NCI-H2081 (cell line): ENCODE results near the gene RNF145.
"Not testable (repeated sequence)": the region's sequence is repeated elsewhere in the genome, so short reads cannot be mapped to it uniquely, and the experiment has no call there.

Experiments used
- DNase-seq, 2 experiments: peaks; one replicate each; lab custom pipeline; 2025; lab: John Stamatoyannopoulos, UW

The RNF145 gene

DNA sequence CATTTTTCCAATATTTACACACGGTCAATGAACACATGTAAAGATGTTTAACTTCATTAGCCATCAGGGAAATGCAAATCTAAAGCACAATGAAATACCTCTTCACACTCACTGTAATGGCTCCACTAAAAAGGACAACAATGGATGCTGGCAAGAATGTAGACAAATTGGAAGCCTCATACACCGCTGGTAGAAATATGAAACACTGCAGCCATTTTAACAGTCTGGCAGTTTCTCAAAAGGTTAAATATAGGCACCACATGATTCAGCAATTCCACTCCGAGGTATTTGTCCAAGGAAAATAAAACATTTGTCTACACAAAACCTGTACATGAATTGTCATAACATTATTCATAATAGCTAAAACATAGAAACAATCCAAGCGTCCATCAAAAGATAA lies 20.0 kb downstream of the RNF145 start:
- DNase-seq: peak; percentile 22 to 67

DNA sequence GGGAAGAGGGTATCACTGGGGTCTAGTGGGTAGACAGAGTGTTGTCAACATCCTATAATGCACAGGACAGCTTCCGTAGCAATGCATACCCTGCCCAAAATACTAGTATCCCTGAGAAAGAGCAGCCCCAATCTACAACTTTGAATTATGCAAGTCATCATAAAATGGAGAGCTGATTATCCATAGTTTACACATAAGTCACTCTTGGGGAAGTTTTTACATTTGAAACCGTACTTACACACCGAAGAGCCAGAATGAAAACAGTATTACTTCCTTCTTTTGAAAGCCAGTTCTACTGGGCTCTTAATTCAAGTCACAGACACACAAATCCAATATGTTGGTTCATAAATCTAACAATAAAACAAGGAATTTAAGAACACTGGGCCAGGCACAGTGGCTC lies 21.6 kb downstream of the RNF145 start:
- DNase-seq: no peak

DNA sequence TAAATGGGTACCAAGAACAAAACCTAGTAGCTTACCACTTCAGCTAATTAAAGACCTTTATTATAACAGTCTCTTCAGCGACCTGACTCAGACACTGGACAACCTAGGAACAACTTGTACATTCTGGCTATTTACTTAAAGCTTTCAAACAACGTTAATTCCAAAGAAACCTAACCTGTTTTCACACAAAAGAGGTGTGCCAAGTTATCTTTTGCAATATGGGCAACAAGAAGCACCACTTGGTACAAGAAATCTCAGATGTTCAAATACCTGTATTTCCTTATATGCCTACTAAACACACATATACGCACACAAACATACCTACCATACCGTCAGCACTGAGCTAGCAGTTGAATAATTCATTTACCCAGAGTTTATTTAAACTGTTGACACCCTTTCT lies 23.0 kb downstream of the RNF145 start:
- no peak for DNase-seq

DNA sequence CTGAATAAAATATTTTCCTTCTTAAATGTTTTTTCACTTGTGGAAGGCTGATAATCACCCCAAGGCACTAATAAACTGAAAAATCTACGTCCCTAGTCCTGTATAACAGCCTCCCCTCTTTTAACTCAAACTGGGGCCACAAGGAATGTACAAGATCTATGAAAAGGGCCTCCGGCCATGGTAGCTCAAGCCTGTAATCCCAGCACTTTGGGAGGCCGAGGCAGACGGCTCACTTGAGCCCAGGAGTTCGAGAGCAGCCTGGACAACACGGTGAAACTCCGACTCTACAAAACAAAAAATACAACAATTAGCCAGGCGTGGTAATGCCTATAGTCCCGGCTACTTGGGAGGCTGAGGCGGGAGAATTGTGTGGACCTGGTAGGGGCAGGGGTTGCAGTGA lies 23.6 kb downstream of the RNF145 start:
- DNase-seq: no peak

DNA sequence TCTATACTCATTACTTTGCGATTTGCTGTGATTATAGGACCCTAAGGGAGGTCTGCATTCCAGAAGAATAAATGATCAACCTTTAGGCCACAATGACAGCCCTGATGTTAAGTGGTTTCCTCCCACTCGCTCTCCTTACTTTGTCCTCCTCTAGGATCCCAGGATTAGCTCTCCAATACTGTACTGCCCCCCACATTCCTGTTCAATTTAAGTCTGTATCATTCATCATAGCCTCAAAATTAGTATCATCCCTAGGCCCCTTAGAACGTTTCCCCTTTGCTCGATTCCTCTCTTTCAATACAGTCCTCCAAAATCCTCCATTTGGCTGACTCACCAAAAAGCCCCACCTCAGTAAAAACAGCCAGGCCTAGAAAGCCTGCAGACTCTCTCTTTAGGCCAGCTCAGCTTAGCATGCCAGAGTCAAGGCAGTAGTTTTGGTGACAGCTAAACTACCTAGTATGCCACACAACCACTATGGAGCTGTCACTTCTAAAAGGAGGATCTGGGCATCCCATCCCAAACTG lies 24.4 kb downstream of the RNF145 start:
- DNase-seq: no peak

DNA sequence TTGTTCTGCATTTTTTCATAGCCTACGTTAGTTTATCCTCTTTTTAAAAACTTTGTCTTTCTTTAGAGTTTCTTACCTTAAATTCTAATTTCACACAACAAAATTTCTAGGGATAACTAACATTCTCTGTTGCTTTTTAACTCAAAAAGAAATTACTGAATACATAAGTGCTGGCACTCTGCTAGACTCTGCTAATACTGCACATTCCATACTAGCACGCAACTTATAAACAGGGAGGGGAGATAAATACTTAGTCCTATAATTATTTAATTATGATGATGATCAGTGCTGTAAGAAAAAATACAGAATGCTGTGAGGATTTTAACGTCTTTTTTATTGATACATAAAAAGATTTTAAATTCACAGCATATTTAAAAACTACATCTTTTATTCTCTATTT lies 25.1 kb downstream of the RNF145 start:
- DNase-seq: no peak

DNA sequence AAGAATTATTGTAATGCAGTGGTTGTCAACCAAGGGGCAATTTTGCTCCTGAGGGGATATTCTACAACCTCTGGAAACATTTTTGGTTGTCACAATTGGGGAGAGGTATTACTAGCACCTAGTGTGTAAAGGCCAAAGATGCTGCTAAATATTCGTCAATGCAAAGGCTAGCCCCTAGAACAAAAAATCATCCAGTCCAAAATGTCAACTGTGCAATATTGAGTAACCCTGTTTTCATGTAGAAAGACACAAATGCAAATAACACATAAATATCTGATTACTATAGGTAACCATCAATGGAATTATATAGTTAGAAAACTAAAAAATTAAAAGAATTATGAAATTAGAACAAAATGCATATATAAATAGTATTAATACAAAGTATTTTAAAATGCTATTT lies 26.1 kb downstream of the RNF145 start:
- DNase-seq: no peak

DNA sequence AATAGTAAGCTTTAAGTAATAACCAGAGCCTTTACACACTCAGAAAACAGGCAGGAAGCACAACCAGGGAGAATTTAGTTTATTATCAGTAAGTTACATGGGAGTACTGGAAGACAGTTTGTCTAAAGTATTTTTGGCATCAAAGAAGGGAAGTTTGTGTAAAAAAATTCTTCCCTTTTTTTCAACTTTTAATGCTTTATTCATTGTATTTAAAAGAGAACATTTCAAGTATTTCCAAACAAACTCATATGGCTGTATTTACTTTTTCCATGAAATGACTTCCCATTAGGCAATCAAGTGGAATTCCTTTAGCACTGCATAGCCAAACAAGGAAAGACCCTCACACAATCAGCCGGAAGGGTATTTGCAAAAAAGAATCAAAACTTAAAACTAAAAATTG lies 26.7 kb downstream of the RNF145 start:
- DNase-seq: no peak

DNA sequence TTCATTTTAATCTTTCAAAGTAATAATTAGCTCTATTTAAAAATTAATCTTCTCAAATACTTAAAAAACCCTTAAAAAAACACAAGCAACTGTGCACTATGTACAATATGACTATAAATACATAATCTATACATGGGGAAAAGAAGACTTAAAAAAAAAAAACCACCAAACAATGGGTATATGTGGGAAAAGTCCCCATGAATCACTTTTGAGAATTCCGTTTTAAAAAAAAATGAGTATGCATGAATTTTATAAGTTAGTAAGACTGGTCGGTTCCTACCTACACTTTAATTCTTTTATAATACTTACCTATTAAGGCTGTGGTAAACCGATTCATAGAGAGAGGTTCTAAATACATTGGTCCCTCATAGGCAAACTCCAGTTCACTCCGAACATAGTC lies 27.7 kb downstream of the RNF145 start:
- DNase-seq: no peak

DNA sequence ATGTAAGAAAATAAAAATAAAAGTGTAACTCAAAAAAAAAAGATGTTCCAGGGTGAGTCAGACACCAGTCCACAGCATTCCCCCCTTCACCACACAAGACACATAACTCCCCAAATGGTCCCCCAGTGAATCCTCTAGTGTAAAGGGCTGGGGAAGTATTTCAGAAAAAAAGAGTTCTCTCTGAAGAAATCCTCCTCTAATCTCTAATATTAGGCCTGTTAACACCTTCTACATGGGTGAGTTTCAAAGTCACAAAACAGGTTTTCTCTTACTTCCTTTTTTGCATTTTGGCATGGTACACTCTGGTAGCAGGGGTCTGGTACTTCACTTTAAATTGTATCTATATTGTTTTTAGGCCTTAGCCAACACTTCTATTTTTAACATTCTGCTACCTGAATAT lies 28.2 kb downstream of the RNF145 start:
- DNase-seq: no peak

DNA sequence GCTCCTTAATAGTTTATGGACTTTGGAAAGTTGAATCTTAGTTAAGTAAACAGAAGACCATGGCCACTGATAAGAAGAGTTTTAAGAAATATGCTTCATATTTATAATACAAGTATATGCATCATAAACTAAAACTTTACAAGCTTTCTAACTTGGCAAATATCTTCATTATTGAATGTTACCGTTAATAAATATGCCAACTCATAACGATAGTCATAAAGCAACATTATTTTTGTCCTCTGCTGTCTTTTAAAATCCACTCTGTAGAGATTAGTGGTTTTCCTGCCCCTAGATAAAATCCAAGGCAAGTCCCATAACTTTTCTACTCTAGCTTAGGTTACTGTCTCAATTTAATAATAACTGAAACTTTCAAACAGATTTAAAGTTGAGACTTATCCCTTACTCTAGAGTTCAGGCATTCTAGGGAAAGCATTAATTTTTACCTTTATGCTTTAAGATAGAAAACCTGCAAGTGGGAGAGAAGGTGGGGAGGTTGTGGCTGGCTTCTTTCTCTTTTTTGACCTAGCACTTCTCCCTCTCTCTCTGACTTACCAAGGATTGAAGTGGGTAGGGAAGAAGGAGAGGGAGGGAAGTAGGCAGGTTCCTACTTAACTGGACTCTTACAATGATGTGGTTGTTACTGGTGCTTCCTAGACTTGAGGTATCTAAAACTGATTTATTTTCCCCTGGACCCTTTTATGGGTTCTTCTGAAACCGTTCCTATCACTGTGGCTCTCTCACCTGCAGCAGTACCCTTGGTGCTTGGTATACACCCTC lies 29.6 kb downstream of the RNF145 start:
- no peak for DNase-seq

DNA sequence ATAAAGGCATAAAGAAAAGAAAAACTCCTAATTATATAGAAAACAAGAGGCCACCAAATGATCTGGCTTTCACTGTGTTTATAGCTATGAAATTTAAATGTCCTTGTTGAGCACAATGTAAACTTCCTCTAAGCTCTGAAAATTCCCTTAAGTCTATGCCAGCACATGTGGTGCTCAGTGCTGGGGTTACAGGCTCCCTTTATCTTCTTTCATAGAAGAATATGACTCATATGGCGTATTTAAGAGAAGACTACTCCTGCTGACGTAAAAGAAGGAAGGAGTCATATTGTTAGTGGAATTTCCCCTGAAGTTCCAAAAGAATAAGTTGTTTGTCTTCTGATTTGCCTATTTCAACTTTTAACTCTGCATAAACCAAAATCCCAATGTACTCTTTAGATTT lies 30.4 kb downstream of the RNF145 start:
- no peak for DNase-seq

DNA sequence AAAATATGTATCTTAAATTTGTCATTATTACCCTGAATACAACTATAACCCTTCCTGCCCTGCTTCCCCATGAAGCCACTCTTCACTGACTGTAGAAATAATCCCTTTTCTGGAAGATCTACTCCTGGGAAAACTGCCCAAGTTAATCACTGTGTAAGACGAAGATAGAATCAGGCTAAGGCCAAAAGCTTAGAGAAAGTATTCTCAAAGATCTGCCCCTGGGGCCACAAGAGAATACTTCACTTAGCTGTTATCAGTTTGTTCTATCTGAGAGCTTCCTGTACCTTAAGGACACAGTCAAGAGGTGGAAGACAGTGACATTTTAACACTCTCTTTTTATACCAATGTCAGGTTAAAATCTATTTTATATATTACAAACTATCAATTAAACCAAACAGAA lies 33.8 kb downstream of the RNF145 start:
- no peak for DNase-seq

DNA sequence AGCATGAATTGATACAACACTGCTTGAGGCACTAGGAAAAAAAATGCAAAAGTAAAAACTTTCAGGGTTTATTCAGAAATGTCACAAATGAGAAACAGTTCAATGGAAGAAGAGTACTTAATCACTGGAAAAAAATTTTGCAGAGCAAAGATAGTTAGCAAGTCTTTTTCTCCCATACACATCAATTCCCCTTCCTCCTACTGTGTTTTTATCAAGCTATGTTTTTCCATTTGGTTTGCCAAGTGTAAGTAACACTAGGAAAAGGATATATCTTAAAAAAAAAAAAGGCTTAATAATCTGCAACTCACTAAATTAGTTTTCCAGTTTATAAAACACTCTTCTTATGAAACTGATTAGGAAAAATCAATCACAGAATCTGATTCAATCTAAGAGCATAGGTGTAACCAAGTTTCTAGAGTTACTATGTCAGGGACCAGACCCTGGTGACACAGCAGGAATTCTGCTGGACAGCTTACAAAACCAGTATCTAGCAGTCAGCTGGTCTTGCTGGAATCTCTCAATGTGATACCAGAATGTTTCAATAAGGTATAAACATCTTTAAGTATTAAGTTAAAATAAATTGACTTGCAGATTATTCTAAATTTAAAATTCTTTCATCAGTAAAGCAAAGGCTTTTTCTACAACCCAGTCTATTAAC lies 34.7 kb downstream of the RNF145 start:
- no peak for DNase-seq

DNA sequence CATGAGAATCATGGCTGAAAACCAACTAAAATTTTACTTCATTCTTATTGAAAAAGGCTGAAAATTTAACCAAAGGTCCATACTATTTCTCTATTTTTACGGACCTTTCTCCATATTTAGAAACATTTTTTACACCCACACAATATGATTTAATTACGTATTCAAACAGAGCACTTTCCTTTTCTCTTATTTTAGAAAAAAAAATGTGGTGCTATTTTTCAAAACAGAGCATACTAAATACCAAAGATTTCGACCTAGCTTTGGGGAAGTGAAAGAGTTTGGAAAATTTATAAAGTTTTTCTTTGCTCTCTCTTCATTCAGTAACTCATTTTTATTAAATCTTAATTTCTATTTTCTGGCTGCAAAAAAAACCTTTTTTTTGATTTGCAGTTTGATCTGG lies 38.1 kb downstream of the RNF145 start:
- DNase-seq: no peak

DNA sequence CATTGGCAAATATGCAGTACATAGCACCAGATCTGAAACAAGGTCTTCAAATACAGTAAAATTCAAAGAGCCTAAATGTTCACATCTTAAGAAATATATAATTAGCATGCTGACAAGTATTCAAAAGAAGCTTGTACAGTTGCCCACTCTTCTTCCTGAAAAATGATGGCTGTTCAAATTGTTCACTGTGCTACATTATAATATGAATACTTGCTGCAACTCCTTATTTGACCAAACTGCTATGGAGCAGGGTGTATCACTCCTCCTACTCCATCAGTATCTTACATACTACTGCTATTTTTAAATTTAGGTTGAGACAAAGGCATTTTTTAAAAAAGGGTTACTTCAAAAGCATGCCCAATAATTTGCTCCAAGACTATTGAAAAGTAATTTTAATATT lies 39.3 kb downstream of the RNF145 start:
- DNase-seq: no peak

DNA sequence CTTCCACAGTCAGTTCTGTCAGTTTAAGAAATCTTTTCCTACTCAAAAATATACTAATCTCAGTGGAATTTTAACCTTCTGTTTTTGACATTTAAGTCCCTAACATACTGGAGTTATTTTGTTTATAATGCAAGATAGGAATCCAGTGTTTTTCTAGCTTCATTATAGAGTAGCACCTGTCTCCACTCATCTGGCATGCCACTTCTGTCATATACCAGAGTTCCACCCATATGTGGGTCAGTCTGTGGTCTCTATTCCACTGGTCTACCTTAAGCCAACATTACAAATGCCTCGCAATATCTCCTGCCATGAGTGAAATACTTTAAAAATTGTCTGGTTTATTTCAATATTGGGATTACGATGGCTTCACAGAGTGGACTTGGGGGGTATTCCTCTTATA lies 42.9 kb downstream of the RNF145 start:
- DNase-seq: no peak

DNA sequence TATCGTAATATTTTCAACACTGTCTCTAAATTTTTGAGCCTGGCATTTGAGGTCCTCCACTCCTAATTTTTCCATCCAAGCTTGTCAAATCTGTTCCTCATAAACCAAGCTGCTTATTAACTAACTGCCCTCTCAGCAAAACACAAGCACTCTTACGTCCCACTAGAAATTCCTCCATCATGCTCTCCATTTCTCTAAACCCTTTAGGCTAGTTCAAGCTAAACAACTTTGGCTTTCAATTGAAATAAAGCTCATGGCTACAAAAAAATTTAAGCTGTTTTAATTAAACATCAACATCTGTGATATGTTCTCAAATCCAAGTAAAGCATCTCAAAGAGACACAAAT lies 45.7 kb downstream of the RNF145 start:
- no peak for DNase-seq

DNA sequence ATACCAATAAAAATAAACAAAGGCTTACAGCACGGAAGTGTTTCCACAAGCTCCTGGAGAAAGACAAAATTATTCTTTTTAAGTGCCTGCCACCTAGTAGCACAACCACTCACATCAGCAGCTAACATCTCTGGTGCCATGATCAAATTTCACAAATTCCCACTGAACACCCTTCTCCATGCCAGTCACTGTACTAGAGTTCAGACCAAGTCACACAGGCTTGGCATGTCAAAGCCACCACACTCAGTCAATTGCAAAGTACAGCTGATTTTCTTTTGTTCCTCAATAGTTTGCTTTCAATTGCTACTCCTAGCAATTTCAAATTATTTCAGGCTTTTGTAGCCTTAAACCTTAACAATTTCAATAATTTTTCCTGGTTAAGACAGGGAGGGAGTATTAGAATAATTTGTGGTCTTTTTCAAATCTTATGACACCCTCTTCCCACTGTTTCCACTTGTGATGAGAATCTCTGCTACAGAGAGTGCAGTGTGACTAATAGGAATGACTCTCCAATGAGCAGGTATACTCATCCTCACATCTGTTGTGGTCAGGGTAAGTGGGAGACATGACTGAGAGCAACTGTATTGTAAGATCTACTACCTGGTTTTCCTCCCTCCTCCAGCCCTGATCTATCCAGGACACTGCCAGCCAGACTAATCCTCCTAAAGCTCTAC lies 46.2 kb downstream of the RNF145 start:
- no peak for DNase-seq

DNA sequence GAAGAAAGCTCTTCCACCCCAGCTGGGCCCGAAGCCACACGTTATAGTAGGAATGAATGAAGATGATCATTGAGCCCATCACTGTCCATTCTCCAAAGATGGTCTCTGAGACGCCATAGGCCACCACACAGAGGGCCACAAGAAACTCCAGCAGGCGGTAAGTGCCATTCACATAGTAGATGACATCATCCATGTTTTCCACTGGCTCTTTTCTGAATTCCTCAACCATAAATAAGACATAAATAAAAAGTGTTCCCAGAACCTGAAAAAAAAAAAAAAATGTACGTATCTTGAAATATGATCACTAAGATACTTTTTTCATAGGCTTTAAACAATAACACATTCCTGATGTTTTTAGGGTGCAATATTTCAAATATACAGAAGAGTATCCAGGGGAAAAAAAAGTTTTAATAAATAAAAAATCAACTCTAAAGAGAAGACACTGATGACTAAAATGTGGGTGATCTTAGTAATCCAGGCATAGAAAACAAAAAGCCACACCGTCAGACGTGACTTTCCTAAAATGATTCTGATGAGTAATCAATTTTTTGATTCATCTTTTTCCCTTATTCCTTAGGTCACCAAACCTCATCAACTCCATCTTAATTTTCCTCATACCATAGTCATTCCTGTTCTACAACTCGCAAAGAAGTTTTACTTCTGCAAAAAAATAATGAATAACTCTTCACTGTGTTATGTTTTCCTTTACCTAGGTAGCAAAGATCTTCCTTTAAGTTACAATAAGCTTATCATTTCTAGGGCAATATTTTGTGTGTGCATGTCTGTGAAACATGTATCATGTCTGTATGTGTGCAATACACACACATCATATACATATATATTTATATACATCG lies 47.8 kb downstream of the RNF145 start:
- DNase-seq: no peak

DNA sequence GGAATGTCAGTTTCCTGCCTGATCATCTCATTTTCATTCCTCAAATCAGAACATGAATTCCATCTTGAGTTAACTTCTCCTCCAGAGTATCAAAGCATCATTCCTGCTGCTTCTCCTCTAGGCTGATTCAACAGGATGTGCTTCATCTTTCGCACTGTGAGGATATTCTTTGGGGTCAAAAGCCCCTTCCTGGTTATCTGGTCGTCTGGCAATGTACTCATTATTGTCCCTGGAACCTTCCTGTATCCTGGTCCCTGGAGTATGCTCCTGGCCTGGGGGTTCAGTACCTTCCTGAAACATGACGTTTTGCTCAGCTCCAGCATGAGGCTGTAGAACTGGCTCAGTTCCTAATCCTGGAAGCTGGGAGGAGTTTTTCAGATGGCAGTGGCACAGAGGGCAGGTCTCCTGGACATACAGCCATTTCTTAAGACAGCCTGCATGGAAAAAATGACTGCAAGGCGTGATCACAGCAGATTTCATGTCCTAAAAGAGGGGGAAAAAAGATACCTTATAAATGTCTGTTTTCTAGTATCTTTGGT lies 50.7 kb downstream of the RNF145 start:
- DNase-seq: not testable (repeated sequence)

DNA sequence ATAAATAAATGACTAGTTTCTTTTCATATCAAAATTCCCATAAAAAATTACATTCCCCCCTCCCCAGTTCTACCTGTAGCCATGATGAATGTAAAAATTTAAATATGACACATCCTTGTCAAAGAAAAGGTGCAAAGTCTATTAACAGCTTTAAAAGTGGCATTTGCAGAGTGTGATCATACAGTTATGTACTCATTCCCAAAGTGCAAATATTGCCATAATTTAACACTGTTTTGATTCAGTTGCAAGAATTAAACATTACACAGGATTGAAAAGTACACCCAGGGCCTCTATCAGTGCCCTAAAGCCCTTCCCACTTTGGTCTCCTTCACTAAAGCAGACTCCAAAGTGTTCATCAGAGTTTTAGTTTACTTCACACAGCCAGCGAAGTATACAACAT lies 51.8 kb downstream of the RNF145 start:
- no peak for DNase-seq
